Subcutaneous preadipocyte (primary cell): ENCODE measurements around the gene GAS5. TPM values are rescaled to one million over a fixed set of nuclear protein-coding genes. Genes with fewer than 3 reads are reported as not detected.

Experiments
- total RNA-seq: library from RNA; depleted of rRNA; stranded (reverse); fragments of >200 nt; gene quantifications from 2 replicates; pipeline ENCODE4 v1.2.3, GENCODE V29; 2012

The GAS5 gene
- 351 and 372 TPM in 2 replicates for total RNA-seq

GRCh38 chr1:173867753-173868265 is at the start of gene GAS5:
TSS of gene GAS5 (minus strand) at chr1:173867989.

GRCh38 chr1:173917149-173917548 is 49.4 kb upstream of the GAS5 start, which contains the start of gene SERPINC1:
TSS of gene SERPINC1 (minus strand) at chr1:173917327. CDS start at chr1:173917259, 68 bp downstream.

GRCh38 chr1:173868266-173869020 is 654 bp upstream of the GAS5 start, which contains the start of gene ZBTB37:
TSS of gene ZBTB37 (plus strand) at chr1:173868380. CDS start at chr1:173870226, 1,846 bp downstream.

GRCh38 chr1:173824315-173825081 is 43.3 kb downstream of the GAS5 start, which contains the start of the genes CENPL and DARS2:
TSS of gene CENPL (minus strand) at chr1:173824883. CDS start at chr1:173811299, 13,584 bp downstream.
TSS of gene DARS2 (plus strand) at chr1:173824673. CDS start at chr1:173825230, 557 bp downstream.

Other genes starting within 250 kb of the GAS5 start
- gene TEX50, start 232.7 kb downstream of the GAS5 start, total RNA-seq = not detected in 2 replicates
- not detected in 2 replicates for gene ANKRD45, start 198.1 kb downstream of the GAS5 start, total RNA-seq
- 18.7 and 19.2 TPM in 2 replicates for gene KLHL20, start 153.0 kb downstream of the GAS5 start, total RNA-seq
- gene DARS2, start 43.3 kb downstream of the GAS5 start, total RNA-seq = 23.5 and 35.8 TPM in 2 replicates
- gene CENPL, start 43.1 kb downstream of the GAS5 start, total RNA-seq = 15.8 and 24.2 TPM in 2 replicates
- 5.5 and 5.7 TPM in 2 replicates for gene ZBTB37, start 391 bp upstream of the GAS5 start, total RNA-seq
- gene SERPINC1, start 49.3 kb upstream of the GAS5 start, total RNA-seq = not detected in 2 replicates
- gene RC3H1, start 154.4 kb upstream of the GAS5 start, total RNA-seq = 18.0 and 26.0 TPM in 2 replicates